HCEC 1CT (cell line): ENCODE data around the gene KRT1.

Experiments
- DNase-seq: peaks from one replicate; pipeline ENCODE4 v3.0.0-alpha.2; 2017

Gene KRT1

DNA sequence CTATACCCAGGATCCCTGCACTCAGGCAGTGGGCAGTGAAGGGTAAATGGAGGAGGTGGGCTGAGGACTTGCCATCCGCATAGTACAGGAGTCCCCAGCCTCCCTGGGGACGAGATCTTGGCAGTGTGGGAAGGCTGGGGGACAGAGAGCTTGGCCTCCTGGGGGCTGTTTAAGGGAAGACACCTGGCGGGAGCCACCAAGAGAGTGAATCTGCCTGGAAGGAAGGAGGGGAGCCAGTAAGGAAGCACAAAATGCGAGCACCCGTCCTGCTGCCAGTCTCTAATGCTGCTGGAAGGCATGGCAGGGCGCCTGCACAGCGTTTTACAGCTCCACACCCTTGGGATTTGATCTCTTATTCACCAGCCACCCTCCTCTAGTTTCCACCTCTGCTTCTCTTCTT lies 20.8 kb downstream of the KRT1 start:
- no peak for DNase-seq

DNA sequence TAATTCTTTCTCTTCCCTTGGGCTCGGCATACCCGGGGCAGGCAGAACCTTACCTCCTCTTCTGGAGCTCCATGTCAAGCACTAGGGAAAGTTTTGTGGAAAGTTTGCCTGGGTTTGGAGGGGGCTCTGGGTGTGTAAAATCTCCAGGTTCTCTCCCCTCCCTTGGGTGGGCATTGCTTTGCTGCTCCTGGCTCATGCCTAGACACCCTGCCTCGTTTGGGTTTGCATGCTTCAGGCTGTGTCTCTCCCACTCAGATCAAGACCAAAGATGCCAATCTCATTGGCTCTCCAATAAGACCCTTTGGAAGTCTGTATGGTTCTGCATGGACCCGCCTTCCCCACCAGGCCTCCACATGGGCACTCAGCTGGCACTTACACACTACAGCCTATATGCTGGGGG lies 22.0 kb downstream of the KRT1 start:
- DNase-seq, result no peak

DNA sequence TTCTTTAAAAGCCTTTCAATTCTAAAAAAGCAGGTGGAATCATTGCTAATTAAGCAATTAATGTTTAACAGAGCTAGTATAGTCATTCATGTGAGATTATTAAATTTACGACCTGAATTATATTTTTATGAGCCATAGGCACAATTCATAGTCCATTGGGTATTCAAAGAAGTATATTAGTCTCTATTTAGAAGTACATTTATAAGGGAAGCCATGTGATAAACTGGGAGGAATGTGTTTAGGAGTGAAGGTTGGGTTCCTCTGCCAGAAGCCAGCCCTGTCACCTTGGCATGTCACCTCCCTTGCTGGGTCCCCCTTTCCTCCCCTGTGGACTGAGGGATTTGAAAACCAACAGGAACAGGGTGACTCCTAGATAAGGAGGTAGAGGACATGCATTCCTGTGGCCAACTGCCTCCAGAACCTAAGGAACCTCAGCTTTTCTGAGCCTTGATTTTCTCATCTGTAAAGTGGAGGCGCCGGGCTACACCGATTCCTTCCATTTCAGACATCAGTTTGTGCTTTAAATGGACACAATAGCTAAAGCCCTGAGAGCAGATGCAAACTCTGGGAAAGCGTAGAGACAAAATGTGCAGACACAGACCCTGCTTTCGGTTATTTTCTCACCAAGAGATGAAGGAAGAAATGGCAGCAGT lies 22.8 kb downstream of the KRT1 start:
- no peak for DNase-seq

DNA sequence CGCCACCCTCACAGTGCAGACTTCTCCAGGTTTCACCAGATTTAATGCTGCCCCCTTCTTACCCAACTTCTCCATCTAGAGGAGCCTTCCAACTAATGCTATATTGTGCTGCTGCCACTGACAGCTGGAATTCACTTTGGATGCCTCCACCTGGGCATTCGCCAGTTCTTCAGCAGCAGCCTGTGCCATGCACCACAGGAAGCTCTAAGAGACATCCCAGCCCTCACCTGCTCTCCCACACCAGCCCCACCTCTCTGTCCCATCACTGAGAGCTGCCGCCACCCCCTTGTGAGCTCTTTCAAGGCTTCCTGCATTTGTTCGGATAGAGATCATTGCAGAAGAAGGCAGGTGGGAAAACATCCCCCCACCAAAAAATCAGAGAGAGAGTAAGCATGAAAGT lies 23.6 kb downstream of the KRT1 start:
- no peak for DNase-seq

DNA sequence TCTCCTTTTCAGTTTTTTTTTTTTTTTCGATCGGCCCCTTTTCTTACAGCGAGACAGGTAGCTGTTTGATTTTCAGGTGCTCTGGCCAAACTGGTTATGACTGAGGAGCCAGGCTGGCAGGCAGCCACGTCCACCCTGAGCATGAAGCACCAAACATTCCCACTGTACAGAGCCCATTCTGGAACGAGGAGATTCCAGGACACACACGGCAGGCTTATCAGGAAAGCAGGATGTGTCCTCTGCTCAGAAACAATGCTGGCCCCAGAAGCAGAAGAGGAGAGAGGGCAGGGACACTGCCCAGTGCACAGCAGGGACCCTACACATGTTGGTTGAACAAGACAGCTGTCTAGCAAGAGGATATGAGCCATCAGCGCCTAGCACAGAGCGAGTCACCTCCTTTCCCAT lies 24.5 kb downstream of the KRT1 start:
- DNase-seq, result no peak

DNA sequence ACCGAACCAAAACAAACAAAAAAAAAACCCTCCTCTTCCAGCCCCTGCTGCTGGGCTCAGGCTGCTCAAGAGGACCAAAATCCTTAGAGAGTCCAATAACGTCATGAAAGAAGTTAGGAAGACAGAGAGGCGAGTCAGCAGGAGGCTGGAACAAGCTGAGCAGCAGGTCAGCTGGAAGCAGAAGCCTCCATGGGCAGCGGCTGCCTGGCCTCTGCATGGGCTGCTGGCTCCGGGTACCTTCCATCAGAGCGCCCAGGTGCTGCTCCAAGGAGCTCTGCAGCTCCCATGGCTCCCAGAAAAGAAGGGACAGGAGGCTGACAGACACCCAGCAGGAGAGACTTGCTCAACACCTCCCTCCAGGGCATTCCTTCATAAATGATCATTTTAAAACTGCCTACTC lies 25.0 kb downstream of the KRT1 start:
- no peak for DNase-seq

DNA sequence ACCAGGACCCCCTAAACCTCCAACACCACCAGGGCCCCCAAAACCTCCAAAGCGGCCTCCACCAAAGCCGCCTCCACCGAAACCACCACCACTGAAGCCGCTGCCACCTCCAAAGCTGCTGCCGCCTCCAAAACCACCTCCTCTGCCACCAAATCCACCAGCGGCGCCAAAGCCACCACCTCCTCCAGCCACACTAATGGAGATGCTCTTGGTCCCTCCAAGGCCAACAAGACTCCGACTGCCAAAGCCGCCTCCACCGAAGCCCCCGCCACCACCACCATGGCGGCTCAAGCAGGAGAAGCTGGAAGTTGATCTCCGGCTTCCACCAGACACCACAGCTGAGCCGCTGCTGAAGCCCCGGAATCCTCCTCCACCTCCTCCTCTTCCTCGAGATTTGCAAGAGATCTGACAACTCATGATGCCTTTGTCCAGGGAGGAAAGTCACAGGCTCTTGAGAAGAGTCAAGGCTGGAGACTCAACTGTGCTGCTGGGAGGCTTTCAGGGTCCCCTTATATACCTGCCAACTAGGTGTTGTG lies 28.4 kb downstream of the KRT1 start, which contains the start of gene KRT2:
Gene KRT2 (minus strand): TSS at position 486 of the 536 bp plus-strand sequence. CDS start 69 bp downstream, at position 417.
- no peak for DNase-seq

DNA sequence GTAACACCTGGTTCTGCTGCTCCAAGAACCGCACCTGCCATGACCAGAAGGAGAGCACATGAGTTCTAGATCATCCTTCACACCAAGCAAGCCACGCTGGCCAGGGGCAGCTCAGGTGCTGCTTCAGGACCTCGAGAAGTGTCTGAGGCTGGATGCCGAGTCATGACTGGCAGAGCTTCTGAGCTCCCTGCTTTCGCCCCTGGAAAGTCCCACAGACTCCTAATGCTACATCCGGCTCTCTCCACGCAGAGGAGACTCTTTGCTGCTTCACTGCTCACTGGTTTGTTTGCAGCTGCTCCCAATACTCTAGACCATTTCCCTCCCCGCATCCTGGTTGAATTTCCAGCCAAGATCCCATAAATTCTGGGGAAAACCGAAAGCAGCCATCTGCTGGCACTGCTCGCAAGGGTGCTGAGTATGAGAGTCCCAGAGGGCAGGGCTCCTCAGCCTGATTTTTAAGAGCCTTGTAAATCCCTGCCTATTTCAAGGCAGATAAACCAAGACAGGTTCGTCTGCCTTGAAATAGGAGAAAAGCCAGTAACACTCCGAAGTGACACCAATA lies 29.6 kb downstream of the KRT1 start:
- DNase-seq, result no peak

DNA sequence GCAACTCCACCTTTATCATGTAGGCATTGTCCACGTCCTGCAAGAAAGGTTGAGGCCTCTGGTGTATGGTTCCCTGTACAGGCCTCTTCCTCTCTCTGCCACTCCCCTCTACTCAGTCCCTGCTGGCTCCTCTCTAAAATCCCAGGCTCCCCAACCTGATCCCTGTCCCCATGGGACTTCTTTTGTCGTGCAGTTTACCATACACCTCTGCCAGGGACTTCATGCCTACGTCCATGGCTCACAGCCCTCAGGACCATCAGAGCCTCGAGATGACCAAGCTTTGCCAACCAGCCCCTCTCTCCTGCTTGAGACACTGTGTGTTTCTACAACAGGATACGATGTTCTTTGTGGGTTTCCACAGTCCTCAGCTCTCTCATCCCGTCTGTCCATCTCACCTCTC lies 31.1 kb downstream of the KRT1 start:
- DNase-seq, result no peak

DNA sequence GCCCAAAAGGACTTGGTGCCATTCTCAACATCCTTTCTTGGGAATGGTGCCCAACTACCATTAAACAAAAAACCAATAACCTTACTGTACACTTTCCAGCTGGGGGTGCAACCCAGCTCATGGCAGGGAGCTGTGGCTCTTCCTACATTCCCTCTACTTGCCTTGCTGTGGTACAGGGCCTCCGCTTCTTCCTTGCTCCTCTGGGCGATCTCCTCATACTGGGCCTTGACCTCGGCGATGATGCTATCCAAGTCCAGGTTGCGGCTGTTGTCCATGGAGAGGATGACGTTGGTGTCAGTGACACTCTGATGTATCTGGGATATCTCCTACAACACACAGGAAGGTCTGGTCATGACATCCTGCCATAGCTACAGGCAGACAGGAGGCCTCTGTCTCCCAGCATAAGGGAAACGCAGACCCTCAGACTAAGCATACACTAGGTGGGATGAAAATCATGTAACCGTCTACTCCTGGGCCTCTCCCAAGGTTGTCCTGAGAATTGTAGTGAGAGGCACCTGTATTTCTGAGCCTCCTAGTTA lies 32.1 kb downstream of the KRT1 start:
- DNase-seq, result no peak

DNA sequence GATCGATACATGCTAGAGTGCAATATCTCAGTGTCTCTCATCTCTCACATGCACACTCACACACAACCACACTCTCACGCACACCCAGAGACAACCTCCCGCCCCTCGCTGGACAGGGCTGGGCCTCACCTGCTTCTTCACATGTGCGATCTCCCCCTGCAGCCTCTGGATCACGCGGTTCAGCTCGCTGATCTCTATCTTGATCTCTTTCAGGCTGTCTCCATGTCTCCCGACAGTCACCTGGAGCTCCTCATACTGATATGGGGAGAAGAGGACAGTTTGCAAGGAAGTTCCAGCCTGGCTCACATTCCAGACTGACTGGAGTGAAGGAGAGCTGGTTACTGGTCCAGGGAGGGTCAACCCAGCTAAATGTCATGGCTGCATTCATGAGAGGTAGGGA lies 32.6 kb downstream of the KRT1 start:
- no peak for DNase-seq

DNA sequence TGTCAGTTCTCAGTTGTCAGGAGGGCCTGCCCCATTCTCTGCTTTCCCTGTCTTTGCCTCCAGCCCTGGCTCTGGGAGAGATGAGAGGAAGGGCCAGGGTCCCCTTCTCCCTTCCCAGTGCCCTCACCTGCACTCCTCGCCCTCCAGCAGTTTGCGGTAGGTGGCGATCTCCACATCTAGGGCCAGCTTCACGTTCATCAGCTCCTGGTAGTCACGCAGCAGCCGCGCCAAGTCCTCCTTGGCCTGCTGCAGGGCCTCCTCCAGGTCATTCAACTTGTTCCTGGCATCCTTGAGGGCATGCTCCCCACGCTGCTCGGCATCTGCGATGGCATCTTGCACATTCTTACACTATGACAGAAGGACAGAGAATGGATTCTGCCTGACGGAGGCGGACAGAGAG lies 33.6 kb downstream of the KRT1 start:
- DNase-seq, result no peak

DNA sequence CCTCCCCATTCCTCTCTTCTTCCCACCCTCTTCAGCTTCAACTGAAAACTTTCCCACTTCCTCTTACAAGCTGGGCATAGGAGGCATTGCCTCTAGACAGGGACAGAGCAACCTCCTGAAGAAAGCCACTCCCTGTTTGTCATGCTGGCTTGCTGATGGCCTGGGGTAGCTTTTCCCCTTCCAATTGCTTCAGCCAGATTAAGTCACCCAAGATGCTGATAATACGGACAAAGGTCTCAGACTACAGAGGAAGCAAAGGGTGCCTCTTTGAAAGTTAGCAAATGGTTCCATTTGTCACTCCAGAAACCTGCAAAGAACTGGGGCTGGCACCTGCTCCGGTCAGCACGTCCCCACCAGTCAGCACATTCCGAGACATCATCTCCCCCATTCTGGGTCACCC lies 34.2 kb downstream of the KRT1 start:
- DNase-seq, result no peak

DNA sequence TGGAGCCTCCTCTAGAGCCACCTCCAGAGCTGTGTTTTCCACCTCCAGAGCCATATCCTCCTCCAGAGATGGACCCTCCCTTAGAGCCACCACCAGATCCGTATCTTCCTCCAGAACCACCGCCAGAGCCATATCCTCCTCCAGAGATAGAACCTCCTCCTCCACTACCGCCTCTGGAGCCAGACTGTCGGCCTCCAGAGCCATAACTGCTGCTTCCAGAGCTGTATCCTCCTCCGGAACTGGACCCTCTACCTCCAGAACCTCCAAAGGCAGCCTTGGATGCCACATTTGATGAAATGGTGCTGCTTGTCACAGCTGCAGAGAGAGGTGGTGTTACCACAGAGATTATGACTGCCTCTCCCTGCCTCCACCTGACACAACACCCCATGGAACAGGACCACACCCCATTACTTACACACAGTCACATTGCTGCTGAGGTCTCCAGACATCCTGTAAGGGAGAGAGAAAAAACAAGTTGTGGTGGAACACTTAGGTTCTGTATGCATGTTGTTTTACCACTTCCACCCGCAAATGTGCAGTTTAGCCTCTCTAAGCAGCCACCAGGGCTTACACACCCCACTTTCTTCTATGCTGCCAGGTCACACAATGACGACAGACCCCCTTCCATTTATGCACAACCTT lies 35.0 kb downstream of the KRT1 start:
- no peak for DNase-seq

DNA sequence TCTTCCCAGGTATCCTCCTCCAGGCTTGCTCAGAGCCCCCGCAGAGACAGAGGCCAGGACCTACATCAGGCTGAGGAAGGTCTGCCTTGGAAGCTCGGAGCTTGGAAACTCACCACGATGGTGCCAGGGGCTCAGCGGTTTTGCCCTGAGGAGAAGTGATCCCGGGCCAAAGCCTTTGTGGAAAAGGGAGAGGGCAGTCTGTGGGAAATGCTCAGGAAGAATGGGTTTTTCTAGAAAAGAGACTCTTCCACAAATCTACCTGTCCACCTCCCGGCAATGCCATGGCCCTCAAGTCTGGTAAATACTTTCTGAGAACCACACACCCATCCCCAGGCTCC lies 36.2 kb downstream of the KRT1 start:
- no peak for DNase-seq

DNA sequence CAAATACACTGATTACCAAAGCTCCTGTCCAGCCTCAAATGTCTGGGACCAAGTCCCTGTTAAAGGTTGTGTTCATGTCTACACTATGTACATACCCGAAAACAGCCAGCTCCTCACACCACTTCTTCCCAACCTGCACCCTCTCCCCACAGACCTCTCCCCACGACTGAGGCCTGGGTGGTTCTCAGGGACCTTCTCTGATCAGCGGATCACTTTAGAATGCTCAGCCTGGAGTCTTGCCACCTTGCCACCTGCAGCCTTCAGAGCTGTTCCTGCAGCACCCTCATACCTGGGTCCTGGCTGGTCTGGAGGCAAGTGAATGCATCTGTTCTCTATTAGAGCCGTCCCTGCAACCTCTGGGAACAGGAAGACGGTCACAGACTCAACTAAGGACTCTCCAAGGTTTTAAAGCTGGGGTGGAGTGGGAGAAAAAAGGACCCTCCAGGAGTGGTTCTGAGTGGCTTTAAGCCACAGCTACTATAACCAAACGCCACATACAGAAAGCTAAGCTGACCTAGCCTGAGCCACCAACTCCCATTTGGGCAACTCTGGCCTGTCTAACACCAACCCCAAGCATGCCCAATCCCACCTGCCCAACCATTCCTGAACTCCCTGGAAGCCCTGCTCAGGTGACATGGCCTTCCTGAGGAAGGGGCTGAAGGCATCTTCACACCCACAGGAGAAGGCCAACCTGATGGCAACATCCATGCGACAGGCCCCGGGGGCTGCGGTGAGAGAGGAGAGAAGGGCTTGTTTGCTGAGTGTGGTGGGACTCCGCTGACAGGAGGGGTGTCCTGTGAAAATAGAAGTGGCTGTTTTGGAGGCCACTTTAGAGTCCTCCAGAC lies 36.8 kb downstream of the KRT1 start:
- DNase-seq, result no peak

DNA sequence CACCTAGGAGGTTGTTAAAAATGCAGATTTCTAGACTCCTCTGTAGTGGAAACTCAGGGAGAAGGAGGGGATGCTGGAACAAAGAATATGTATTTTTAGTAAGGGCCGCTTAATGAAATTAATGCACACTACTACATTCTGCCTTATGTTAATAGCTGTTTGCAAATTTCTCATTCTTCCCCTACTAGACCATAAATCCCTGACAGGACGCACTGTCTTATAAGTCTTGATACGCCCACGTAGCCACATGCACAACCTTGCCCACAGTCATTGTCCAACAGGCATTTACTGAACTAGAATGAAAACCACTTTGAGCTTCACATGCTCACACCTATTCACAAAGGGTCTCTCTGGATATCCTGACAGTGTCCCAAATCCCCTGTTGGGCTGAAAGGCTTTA lies 38.7 kb downstream of the KRT1 start:
- no peak for DNase-seq

DNA sequence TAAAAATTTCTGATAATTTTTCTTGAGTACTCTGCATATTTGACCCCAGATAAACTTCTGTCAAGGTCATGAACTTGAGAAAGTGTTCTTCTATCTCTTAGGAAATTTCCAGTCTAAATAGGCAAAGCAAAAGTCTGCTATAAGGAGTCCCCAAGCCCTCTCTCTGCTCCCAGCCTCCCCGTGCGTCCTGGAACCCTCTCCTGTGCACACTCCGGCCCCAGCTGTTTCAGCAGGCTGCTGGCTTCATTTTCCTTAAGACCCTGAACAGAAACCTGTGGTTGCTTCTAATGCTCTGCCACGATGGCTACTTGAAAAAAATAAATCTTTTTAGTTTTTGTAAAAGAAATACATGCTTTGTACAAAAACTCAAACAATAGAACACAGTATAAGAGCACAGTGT lies 42.9 kb downstream of the KRT1 start:
- DNase-seq, result no peak

DNA sequence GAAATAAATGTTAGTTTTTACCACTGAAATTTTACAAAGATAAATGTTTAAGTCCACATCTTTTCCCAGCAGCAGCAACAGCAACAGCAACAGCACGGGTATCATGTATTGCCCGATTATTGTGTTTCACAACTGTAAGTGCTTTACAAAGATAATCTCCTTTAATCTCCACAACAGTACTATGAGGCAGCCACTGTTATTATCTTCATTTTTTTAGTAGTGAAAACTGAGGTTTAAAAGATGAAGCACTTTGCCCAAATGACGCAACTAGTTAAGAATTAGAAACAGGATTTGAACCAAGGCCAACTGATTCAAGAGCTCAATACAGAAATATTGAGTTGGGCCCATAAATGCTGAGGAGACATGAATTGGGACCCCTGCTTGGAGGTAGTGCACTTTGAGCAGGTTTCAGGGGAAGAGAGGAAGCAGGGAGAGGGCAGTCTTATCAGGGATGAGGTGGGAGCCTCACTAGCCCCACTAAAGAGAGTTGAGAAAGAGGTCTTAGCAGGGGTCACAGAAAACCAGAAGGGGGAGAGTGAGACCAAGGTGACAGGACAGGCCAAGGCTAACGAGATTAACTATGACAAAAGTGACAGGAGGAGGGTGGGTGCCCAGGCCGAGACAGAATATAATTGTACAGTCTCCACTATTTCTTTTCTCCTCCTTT lies 43.5 kb downstream of the KRT1 start:
- no peak for DNase-seq

DNA sequence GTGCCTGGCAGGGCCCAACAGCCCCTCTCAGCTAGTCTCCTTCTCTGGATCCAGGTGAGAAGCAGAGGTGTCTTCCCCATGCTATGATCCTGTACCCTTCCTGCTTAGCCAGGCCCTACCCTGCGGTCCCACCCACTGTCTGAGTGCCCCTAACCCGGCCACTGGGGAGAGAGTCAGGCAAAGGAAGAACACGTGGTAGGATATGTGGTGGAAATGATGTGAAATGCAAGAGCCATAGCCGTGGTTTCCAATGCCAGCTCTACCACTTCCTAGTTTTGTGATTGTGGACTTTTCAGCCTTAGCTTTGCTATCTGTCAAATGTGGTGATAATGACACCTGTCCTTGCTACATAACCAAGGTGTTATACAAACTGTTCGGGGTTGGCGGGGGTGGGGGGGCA lies 44.0 kb downstream of the KRT1 start:
- DNase-seq, result no peak

DNA sequence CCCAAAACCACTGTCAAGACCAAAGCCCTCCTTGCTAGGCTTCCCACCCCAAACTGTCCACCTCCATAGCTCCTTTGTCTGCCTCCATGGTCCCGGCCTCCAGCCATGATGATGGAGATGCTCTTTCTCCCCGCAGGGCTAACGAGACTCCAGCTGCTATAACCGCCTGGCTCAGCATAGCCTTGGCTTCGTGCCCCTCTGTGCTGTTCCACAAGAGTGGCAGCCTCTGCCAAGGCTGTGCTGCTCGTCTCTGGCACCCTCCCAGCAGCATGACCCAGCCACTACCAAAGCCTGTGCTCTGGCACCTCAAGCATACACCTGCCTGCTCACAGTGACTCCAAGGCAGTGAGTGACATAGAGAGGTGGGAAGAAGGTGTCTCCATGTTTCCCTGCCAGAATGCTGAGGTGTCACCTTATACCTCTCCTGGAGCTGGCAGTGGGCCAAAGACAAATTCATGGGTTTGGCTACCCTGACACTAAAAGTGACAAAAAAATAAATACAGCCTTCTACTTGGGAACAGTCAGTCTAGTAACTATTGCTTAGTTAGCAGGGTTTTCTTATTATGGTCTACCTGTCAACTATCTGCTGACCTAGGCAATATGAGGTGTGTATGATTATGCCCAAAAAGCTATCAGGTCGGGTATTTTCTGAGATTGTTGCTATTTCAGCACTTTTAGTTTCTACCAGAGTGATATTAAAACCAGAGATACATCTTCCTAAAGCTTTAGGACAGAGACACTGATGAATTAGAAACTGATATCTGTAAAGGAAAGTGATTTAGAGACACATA lies 45.7 kb downstream of the KRT1 start:
- no peak for DNase-seq

DNA sequence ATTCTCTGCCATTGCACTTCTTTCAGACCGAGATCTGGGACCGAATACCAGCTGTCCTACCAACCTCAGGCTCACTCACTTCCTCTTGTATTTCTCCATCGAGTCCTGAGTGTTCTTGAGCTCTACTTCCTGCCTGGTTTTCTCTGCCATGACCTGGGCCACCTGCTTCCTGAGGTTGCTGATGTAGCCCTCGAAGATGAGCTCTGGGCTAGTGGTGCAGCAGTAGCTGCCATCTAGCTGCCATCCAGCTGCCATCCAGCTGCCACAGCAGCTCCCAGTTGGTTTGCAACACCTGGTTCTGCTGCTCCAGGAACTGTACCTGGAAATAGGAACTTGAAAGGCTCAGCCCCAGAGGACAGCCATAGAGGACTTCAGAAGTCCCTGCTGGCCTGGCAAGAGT lies 46.8 kb downstream of the KRT1 start:
- no peak for DNase-seq
